ENCODE results near the gene TBX21.

DNA sequence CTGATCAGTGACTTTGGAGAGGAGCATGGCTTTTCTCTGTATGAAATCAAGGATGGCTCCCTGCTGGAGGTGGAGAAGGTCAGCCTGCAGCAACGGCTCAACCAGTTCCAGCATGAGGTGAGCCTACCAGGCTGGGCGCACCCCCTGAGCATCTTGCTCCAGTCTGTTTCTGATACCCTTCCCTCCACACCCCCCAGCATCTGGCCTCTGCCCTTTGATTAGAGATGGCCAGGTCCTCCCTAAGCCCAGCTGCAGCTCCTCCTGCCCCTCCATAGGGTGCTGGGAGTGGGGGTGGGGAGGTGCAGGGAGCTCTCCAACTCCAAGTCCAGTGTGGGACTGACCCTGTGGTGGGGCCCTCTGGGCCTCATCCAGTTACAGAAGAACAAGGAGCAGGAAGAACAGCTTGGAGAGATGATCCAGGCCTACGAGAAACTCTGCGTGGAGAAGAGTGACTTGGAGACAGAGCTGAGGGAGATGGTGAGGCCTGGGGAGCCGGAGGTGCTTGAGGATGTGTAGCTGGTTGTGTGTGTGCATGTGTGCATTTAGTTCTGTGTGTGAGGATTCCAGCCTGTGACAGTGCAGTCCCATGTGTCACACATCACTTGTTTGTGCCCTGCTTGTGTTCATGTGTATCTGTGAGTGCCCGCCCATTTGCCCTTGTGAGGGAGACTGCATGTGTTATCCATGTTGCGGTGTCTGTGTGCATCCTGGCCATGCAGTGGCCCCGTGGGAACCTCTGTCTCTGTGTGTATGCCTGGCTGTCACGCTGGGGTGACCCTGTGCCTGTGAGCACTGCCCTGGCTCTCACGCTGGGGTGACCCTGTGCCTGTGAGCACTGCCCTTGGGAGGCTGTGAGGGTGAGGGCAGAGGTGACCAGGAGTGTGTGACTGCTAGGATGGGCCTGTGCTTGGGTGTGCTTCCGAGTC is 36.1 kb upstream of the TBX21 start:
- no peak for TF ChIP-seq CBFB (IDR thresholded peaks at IDR 0.05; ENCODE audit: low read depth)
- no peak for TF ChIP-seq SRF (IDR thresholded peaks at IDR 0.05; ENCODE audit: low read depth in 2 of 2, low read length in 2 of 2)
- no peak for TF ChIP-seq NBN (IDR thresholded peaks at IDR 0.05)
- no peak for TF ChIP-seq SMC3 (IDR thresholded peaks at IDR 0.05; ENCODE audit: borderline replicate concordance, low read length)

Measured in GM12878 (cell line).